Keratinocyte (primary cell): Measurements from ENCODE around the gene ATE1.

ENCODE experiments used
- EZH2 ChIP-seq: IDR thresholded peaks from one replicate; pipeline ENCODE4 v1.6.1; 2012; ENCODE audit warnings: inconsistent platforms, mild to moderate bottlenecking, low read length, moderate library complexity
- TF ChIP-seq, protein P1 (sequence below), 3 experiments: IDR thresholded peaks in 1 of 3; conservative IDR thresholded peaks in 1 of 3; optimal IDR thresholded peaks in 1 of 3; 2 replicates in 2 of 3; 3 replicates in 1 of 3; pipeline versions ENCODE3 to v1.5.1; 2011; ENCODE audit warnings: low read length in 3 of 3, mild to moderate bottlenecking in 3 of 3, moderate library complexity in 2 of 3, control low read depth in 1 of 3, inconsistent platforms in 1 of 3; ENCODE audit not compliant: insufficient read depth in 2 of 3; ENCODE audit errors: extremely low read depth in 1 of 3

DNA sequence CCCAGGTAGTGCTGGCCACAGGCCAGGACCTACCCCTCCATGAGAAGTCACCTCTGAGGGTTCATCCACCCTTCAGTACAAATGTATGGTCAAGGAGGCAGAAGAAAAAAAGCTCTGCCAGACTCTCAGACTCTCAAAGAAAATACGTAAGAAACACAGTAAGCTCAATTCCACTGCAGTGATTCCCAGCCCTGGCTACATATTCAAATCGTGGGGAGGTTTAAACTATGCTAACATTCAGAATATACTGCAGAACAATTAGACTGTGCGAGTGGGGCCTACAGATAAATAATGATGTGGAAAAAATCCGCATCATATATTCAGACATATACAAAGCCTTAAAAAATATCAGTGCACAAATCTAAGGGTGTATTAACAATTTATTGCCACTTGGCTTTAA, 162.6 kb downstream of the ATE1 start:
- TF ChIP-seq, protein P1, sequence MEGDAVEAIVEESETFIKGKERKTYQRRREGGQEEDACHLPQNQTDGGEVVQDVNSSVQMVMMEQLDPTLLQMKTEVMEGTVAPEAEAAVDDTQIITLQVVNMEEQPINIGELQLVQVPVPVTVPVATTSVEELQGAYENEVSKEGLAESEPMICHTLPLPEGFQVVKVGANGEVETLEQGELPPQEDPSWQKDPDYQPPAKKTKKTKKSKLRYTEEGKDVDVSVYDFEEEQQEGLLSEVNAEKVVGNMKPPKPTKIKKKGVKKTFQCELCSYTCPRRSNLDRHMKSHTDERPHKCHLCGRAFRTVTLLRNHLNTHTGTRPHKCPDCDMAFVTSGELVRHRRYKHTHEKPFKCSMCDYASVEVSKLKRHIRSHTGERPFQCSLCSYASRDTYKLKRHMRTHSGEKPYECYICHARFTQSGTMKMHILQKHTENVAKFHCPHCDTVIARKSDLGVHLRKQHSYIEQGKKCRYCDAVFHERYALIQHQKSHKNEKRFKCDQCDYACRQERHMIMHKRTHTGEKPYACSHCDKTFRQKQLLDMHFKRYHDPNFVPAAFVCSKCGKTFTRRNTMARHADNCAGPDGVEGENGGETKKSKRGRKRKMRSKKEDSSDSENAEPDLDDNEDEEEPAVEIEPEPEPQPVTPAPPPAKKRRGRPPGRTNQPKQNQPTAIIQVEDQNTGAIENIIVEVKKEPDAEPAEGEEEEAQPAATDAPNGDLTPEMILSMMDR (optimal IDR thresholded peaks at IDR 0.05 in 1 of 3, IDR thresholded peaks at IDR 0.05 in 1 of 3, conservative IDR thresholded peaks at IDR 0.05 in 1 of 3; ENCODE audit: extremely low read depth in 1 of 3, insufficient read depth in 2 of 3, low read length in 3 of 3) = no peak
- TF ChIP-seq EZH2 = no peak
